Measurements from ENCODE around the gene NOBOX.
"Not testable (repeated sequence)": the region's sequence is repeated elsewhere in the genome, so short reads cannot be mapped to it uniquely, and the experiment has no call there.

The NOBOX gene
- 0 reads per million in 2 donors for total RNA-seq

GRCh38 chr7:144403649-144404061 is at the start of gene NOBOX:
NOBOX (minus strand) TSS chr7:144403693.
- no peak for DNase-seq

- no peak for DNase-seq
These were observed 48.6 kb upstream of the NOBOX start for GRCh38 chr7:144452064-144452463.

- DNase-seq = no peak
These were observed 42.1 kb upstream of the NOBOX start for GRCh38 chr7:144445590-144445989.

- no peak for DNase-seq
These were observed 36.3 kb upstream of the NOBOX start for GRCh38 chr7:144439717-144440205.

- DNase-seq = no peak
These were observed 35.3 kb upstream of the NOBOX start for GRCh38 chr7:144438759-144439158.

- DNase-seq = peak in 3 of 5 experiments; percentile 1 to 57 (median 4)
These were observed 34.1 kb upstream of the NOBOX start for GRCh38 chr7:144437370-144438191.

- no peak for DNase-seq
These were observed 33.0 kb upstream of the NOBOX start for GRCh38 chr7:144436500-144436899.

- no peak for DNase-seq
These were observed 24.9 kb upstream of the NOBOX start for GRCh38 chr7:144428431-144428830.

- DNase-seq = not testable (repeated sequence)
These were observed 24.0 kb upstream of the NOBOX start for GRCh38 chr7:144427539-144427938.

- DNase-seq = not testable (repeated sequence)
These were observed 15.4 kb upstream of the NOBOX start for GRCh38 chr7:144418931-144419330.

GRCh38 chr7:144416341-144416740 is 12.8 kb upstream of the NOBOX start:
- DNase-seq = no peak

GRCh38 chr7:144415858-144416257 is 12.4 kb upstream of the NOBOX start:
- no peak for DNase-seq

GRCh38 chr7:144414815-144415214 is 11.3 kb upstream of the NOBOX start:
- no peak for DNase-seq

GRCh38 chr7:144410441-144410840 is 6.9 kb upstream of the NOBOX start:
- DNase-seq = no peak

- DNase-seq = no peak
These were observed 4.6 kb upstream of the NOBOX start for GRCh38 chr7:144408121-144408520.

GRCh38 chr7:144407266-144407931 is 3.9 kb upstream of the NOBOX start:
- no peak for DNase-seq

GRCh38 chr7:144404946-144405345 is 1.5 kb upstream of the NOBOX start:
- DNase-seq = no peak

GRCh38 chr7:144403102-144403501 is 391 bp downstream of the NOBOX start:
- DNase-seq = no peak

- DNase-seq = no peak
These were observed 2.0 kb downstream of the NOBOX start for GRCh38 chr7:144401490-144401889.

GRCh38 chr7:144399946-144400345 is 3.5 kb downstream of the NOBOX start:
- DNase-seq = no peak

GRCh38 chr7:144398911-144399310 is 4.6 kb downstream of the NOBOX start:
- DNase-seq = no peak

GRCh38 chr7:144398291-144398690 is 5.2 kb downstream of the NOBOX start:
- no peak for DNase-seq

- DNase-seq = no peak
These were observed 6.4 kb downstream of the NOBOX start for GRCh38 chr7:144397086-144397485.

GRCh38 chr7:144391823-144392255 is 11.7 kb downstream of the NOBOX start:
- DNase-seq = peak in 2 of 5 experiments; percentile 25 to 63
